PC-3 (cell line): ENCODE results near the gene ANKRD13C. TPM values are rescaled to one million over a fixed set of nuclear protein-coding genes. Genes with fewer than 3 reads are reported as not detected.

Experiments used
- ATAC-seq: fragments of 200-7000 bp; cut with Tn5 transposase; 2 replicates; pipeline ENCODE4 v1.9.1; 2020; ENCODE audit warnings: mild to moderate bottlenecking, moderate library complexity
- BruUV-seq: library from RNA; stranded (reverse); fragments of 400-500 nt; replicated peaks from 2 replicates; lab custom pipeline; 2021; lab: Mats Ljungman, UMichigan
- CTCF ChIA-PET: fragments of 300-600 bp; sonication (Branson Sonifier 250); formaldehyde crosslinking; loops from one replicate; lab custom pipeline; 2022; ENCODE audit warnings: antibody characterized with exemption; lab: Charles Lee
- POLR2A ChIA-PET: fragments of 300-600 bp; sonication (Branson Sonifier 250); formaldehyde crosslinking; loops from one replicate; lab custom pipeline; 2022; ENCODE audit warnings: antibody characterized with exemption; ENCODE audit not compliant: unreplicated experiment; lab: Charles Lee
- DNase-seq: peaks from one replicate; pipeline ENCODE4 v3.0.0-alpha.2; 2015
- H2AFZ ChIP-seq: fragments of 300-600 bp; sonication (generic); 2 replicates; pipeline ENCODE4 v1.6.0; 2016; ENCODE audit warnings: antibody characterized with exemption, low read length
- H3F3A ChIP-seq: fragments of 300-600 bp; sonication (generic); one replicate; pipeline ENCODE4 v1.6.0; 2017; ENCODE audit warnings: antibody characterized with exemption, low read length, control low read depth, mild to moderate bottlenecking; ENCODE audit not compliant: unreplicated experiment
- H3K27ac ChIP-seq: fragments of 300-600 bp; sonication (generic); 2 replicates; pipeline ENCODE4 v1.5.1; 2016; ENCODE audit warnings: mild to moderate bottlenecking, low read length
- H3K27me3 ChIP-seq: fragments of 300-600 bp; sonication (generic); 2 replicates; pipeline ENCODE4 v1.6.1; 2016; ENCODE audit warnings: low read length, mixed read lengths
- H3K36me3 ChIP-seq: fragments of 300-600 bp; sonication (generic); 2 replicates; pipeline ENCODE4 v1.6.1; 2016; ENCODE audit warnings: low read depth, mixed run types, low read length, mixed read lengths
- H3K4me1 ChIP-seq: fragments of 300-600 bp; sonication (generic); 2 replicates; pipeline ENCODE4 v1.5.1; 2016; ENCODE audit warnings: low read length; ENCODE audit not compliant: insufficient read depth
- H3K4me2 ChIP-seq: fragments of 300-600 bp; sonication (generic); 2 replicates; pipeline ENCODE4 v1.6.0; 2016; ENCODE audit warnings: low read length
- H3K4me3 ChIP-seq: fragments of 300-600 bp; sonication (generic); 2 replicates; pipeline ENCODE4 v1.5.1; 2016; ENCODE audit warnings: mild to moderate bottlenecking, low read length, mixed read lengths
- H3K79me2 ChIP-seq: fragments of 300-600 bp; sonication (generic); 2 replicates; pipeline ENCODE4 v1.6.1; 2017; ENCODE audit warnings: low read length, mixed read lengths
- H3K9ac ChIP-seq: fragments of 300-600 bp; sonication (generic); 2 replicates; pipeline ENCODE4 v1.6.0; 2016; ENCODE audit warnings: mild to moderate bottlenecking, low read length
- H3K9me2 ChIP-seq: fragments of 300-600 bp; sonication (generic); replicated peaks from 2 replicates; pipeline ENCODE4 v1.6.1; 2016; ENCODE audit warnings: mixed run types, low read length, mixed read lengths
- H3K9me3 ChIP-seq: fragments of 300-600 bp; sonication (generic); 2 replicates; pipeline ENCODE4 v1.6.1; 2016; ENCODE audit warnings: low read length, mixed read lengths
- H4K20me1 ChIP-seq: fragments of 300-600 bp; sonication (generic); 2 replicates; pipeline ENCODE4 v1.6.1; 2016; ENCODE audit warnings: low read length, mixed read lengths
- CTCF ChIP-seq: fragments of 300-600 bp; sonication (generic); conservative IDR thresholded peaks from 2 replicates; pipeline ENCODE4 v1.5.1; 2017; ENCODE audit warnings: antibody characterized with exemption, low read depth, mild to moderate bottlenecking, low read length
- EZH2 ChIP-seq: fragments of 300-600 bp; sonication (generic); IDR thresholded peaks from one replicate; pipeline ENCODE4 v1.6.1; 2017; ENCODE audit warnings: antibody characterized with exemption, mild to moderate bottlenecking, low read length; ENCODE audit not compliant: unreplicated experiment
- EZH2phosphoT487 ChIP-seq: fragments of 300-600 bp; sonication (generic); IDR thresholded peaks from 2 replicates; pipeline ENCODE4 v1.6.1; 2018; ENCODE audit warnings: mild to moderate bottlenecking, antibody characterized with exemption, low read length, borderline replicate concordance
- intact Hi-C: fragments of 100-400 bp; cut with micrococcal nuclease; formaldehyde crosslinking; loops from 2 replicates; pipeline ENCODE4 v1.9.0; 2023
- total RNA-seq: library from RNA; depleted of rRNA; stranded (reverse); fragments of >200 nt; gene quantifications from 2 replicates; pipeline ENCODE4 v1.2.3, GENCODE V29; 2014

Gene ANKRD13C
- total RNA-seq, 1 experiment from 2014 or later = 41.5 TPM

GRCh38 chr1:70364439-70364838 is 9.9 kb upstream of the ANKRD13C start:
- Histone ChIP-seq H3K27ac (no peak overlapping the region), H4K20me1 (no peaks in the 10 kb centered on the region), H2AFZ (no peak overlapping the region), H3F3A (no peaks in the 10 kb centered on the region), H3K4me2 (no peak overlapping the region), H3K9me3 (no peaks in the 10 kb centered on the region), H3K4me1 (peaks cover 29% of the 10 kb centered on the region), H3K4me3 (no peak overlapping the region), H3K79me2 (peaks cover 7% of the 10 kb centered on the region), H3K9ac (no peak overlapping the region), H3K36me3 (no peaks in the 10 kb centered on the region), H3K9me2 (no peaks in the 10 kb centered on the region), H3K27me3 (no peaks in the 10 kb centered on the region)
- ChIA-PET POLR2A (no interaction called here), CTCF (no interaction called here)
- intact Hi-C loops = no loop called here
- BruUV-seq = no TSS peak
- DNase-seq (no peak), ATAC-seq (no peak)
- TF ChIP-seq EZH2 = no peak
- TF ChIP-seq CTCF = no peak
- TF ChIP-seq EZH2phosphoT487 = no peak

- TF ChIP-seq CTCF = no peak
- TF ChIP-seq EZH2phosphoT487 = no peak
- no peak for TF ChIP-seq EZH2
- ChIA-PET CTCF (no interaction called here), POLR2A (no interaction called here)
- no peak overlapping the region for H3K4me2 ChIP-seq
- H3K9me2 ChIP-seq = no peaks in the 10 kb centered on the region
- no peaks in the 10 kb centered on the region for H3F3A ChIP-seq
- no peaks in the 10 kb centered on the region for H3K9me3 ChIP-seq
- peaks cover 23% of the 10 kb centered on the region for H3K79me2 ChIP-seq
- ATAC-seq (no peak), DNase-seq (peak; percentile 37)
- intact Hi-C loops = no loop called here
- H4K20me1 ChIP-seq = no peaks in the 10 kb centered on the region
- H3K9ac ChIP-seq = no peak overlapping the region
- H3K27ac ChIP-seq = peak overlapping the region; percentile 3; the same call in 1 of the 2 replicates
- H3K4me3 ChIP-seq = no peak overlapping the region
- no peaks in the 10 kb centered on the region for H3K36me3 ChIP-seq
- peaks cover 32% of the 10 kb centered on the region for H3K4me1 ChIP-seq
- no peaks in the 10 kb centered on the region for H3K27me3 ChIP-seq
- no peak overlapping the region for H2AFZ ChIP-seq
- BruUV-seq = no TSS peak
Observed at GRCh38 chr1:70361727-70362398, 7.3 kb upstream of the ANKRD13C start.

GRCh38 chr1:70360321-70360720 is 5.8 kb upstream of the ANKRD13C start:
- Histone ChIP-seq H2AFZ (no peak overlapping the region), H3K4me3 (peak overlapping the region; percentile 49), H3K9me3 (no peaks in the 10 kb centered on the region), H3K27ac (peak overlapping the region; percentile 66), H3F3A (no peaks in the 10 kb centered on the region), H3K36me3 (no peaks in the 10 kb centered on the region), H3K9me2 (no peaks in the 10 kb centered on the region), H3K9ac (peak overlapping the region; percentile 50), H3K4me2 (peak overlapping the region; percentile 47), H4K20me1 (no peaks in the 10 kb centered on the region), H3K27me3 (no peaks in the 10 kb centered on the region), H3K4me1 (peaks cover 41% of the 10 kb centered on the region), H3K79me2 (peaks cover 33% of the 10 kb centered on the region)
- no TSS peak for BruUV-seq
- ATAC-seq (peak; percentile 17; the same call in 1 of the 2 replicates), DNase-seq (peak; percentile 65)
- ChIA-PET POLR2A (no interaction called here), CTCF (no interaction called here)
- TF ChIP-seq EZH2phosphoT487 (no peak), CTCF (no peak), EZH2 (no peak)
- intact Hi-C loops = no loop called here
